NT2/D1 (cell line): ENCODE data around the gene ACBD3.

Experiments used
- DNase-seq: peaks from one replicate; pipeline ENCODE4 v3.0.0-alpha.2; 2011; ENCODE audit warnings: low read depth, low spot score
- H3K27me3 ChIP-seq: 2 replicates; pipeline ENCODE4 v1.6.0; 2011; ENCODE audit warnings: mild to moderate bottlenecking; ENCODE audit not compliant: insufficient read length, insufficient read depth
- H3K36me3 ChIP-seq: 2 replicates; pipeline ENCODE4 v1.6.1; 2011; ENCODE audit warnings: mild to moderate bottlenecking, low read length, mixed read lengths; ENCODE audit not compliant: insufficient read depth, insufficient read length
- H3K4me1 ChIP-seq: 2 replicates; pipeline ENCODE4 v1.5.1; 2011; ENCODE audit not compliant: insufficient read depth, insufficient read length
- H3K4me3 ChIP-seq: 2 replicates; pipeline ENCODE4 v1.5.1; 2011; ENCODE audit warnings: low read depth; ENCODE audit not compliant: insufficient read length
- H3K9ac ChIP-seq: 2 replicates; pipeline ENCODE4 v1.6.0; 2011; ENCODE audit warnings: low read depth; ENCODE audit not compliant: insufficient read length
- H3K9me3 ChIP-seq: 2 replicates; pipeline ENCODE4 v1.5.1; 2011; ENCODE audit warnings: mild to moderate bottlenecking, low read length; ENCODE audit not compliant: insufficient read depth
- SUZ12 ChIP-seq: IDR thresholded peaks from 2 replicates; pipeline ENCODE4 v1.6.1; 2011; ENCODE audit not compliant: insufficient read length, insufficient read depth; ENCODE audit errors: extremely low read depth
- YY1 ChIP-seq: IDR thresholded peaks from 2 replicates; pipeline ENCODE4 v1.6.1; 2011; ENCODE audit not compliant: insufficient read length, insufficient read depth
- ZNF274 ChIP-seq: IDR thresholded peaks from 2 replicates; pipeline ENCODE4 v1.6.1; 2011; ENCODE audit warnings: mild to moderate bottlenecking, low read depth, low read length

ACBD3 gene

GRCh38 chr1:226149806-226150205 lies 36.7 kb downstream of the ACBD3 start:
- no peak overlapping the region for H3K4me3 ChIP-seq
- H3K9ac ChIP-seq: no peak overlapping the region
- no peaks in the 10 kb centered on the region for H3K27me3 ChIP-seq
- peaks cover 89% of the 10 kb centered on the region for H3K36me3 ChIP-seq
- no peak for DNase-seq
- no peaks in the 10 kb centered on the region for H3K4me1 ChIP-seq
- TF ChIP-seq YY1 (no peak), ZNF274 (no peak), SUZ12 (no peak)
- H3K9me3 ChIP-seq: no peaks in the 10 kb centered on the region

- TF ChIP-seq ZNF274 (no peak), SUZ12 (no peak), YY1 (no peak)
- Histone ChIP-seq H3K4me3 (no peak overlapping the region), H3K27me3 (no peaks in the 10 kb centered on the region), H3K9me3 (no peaks in the 10 kb centered on the region), H3K4me1 (no peaks in the 10 kb centered on the region), H3K36me3 (peaks cover 83% of the 10 kb centered on the region), H3K9ac (no peak overlapping the region)
- DNase-seq: no peak
Measured at GRCh38 chr1:226148121-226148648, 38.4 kb downstream of the ACBD3 start.

GRCh38 chr1:226144045-226144444 lies 42.5 kb downstream of the ACBD3 start:
- TF ChIP-seq ZNF274: no peak
- no peak for TF ChIP-seq YY1
- no peak for TF ChIP-seq SUZ12
- no peak overlapping the region for H3K9ac ChIP-seq
- peaks cover 49% of the 10 kb centered on the region for H3K36me3 ChIP-seq
- H3K27me3 ChIP-seq: no peaks in the 10 kb centered on the region
- no peak for DNase-seq
- no peaks in the 10 kb centered on the region for H3K4me1 ChIP-seq
- H3K4me3 ChIP-seq: no peak overlapping the region
- no peaks in the 10 kb centered on the region for H3K9me3 ChIP-seq

GRCh38 chr1:226135709-226136108 lies 50.8 kb downstream of the ACBD3 start:
- no peaks in the 10 kb centered on the region for H3K9me3 ChIP-seq
- H3K4me3 ChIP-seq: no peak overlapping the region
- DNase-seq: no peak
- no peak overlapping the region for H3K9ac ChIP-seq
- H3K4me1 ChIP-seq: peaks cover 4% of the 10 kb centered on the region
- TF ChIP-seq SUZ12 (no peak), YY1 (no peak), ZNF274 (no peak)
- H3K36me3 ChIP-seq: no peaks in the 10 kb centered on the region
- no peaks in the 10 kb centered on the region for H3K27me3 ChIP-seq

DNA sequence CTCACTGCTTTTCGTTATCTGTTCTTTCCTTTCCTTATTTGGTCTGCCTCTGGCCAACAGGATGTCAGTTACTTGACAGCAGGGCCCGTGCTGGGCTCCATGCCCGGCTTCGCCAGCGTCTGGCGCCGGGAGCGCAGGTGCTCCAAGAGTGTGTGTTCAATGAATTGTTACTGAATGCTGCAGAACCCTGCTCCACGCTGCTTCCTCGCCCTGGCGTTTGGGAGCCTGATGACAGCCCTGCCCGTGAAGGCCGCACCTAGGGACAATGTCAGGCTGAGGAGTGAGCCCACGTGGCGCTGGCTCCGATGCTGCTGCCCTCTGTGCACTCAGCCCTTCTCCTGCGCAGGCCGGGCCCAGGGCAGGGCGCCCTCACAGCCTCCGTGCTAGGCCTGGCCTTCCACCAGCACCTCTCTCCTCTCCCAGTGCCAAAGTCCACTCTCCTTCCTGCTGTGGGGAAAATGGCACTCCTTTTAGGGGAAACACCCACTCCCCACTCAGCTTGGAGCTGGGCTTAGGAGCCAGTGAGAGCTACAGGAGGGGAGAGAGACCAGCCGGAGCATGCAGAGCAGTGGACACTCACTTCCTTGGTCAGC lies 51.4 kb downstream of the ACBD3 start:
- no peaks in the 10 kb centered on the region for H3K9me3 ChIP-seq
- no peak for TF ChIP-seq SUZ12
- no peak for TF ChIP-seq ZNF274
- TF ChIP-seq YY1: no peak
- no peak overlapping the region for H3K9ac ChIP-seq
- H3K36me3 ChIP-seq: no peaks in the 10 kb centered on the region
- no peaks in the 10 kb centered on the region for H3K27me3 ChIP-seq
- DNase-seq: no peak
- H3K4me1 ChIP-seq: peaks cover 4% of the 10 kb centered on the region
- H3K4me3 ChIP-seq: no peak overlapping the region

GRCh38 chr1:226134170-226135058 lies 52.1 kb downstream of the ACBD3 start:
- Histone ChIP-seq H3K4me3 (no peak overlapping the region), H3K4me1 (peaks cover 4% of the 10 kb centered on the region), H3K9ac (no peak overlapping the region), H3K36me3 (no peaks in the 10 kb centered on the region), H3K27me3 (no peaks in the 10 kb centered on the region), H3K9me3 (no peaks in the 10 kb centered on the region)
- TF ChIP-seq ZNF274 (no peak), SUZ12 (no peak), YY1 (no peak)
- no peak for DNase-seq

DNA sequence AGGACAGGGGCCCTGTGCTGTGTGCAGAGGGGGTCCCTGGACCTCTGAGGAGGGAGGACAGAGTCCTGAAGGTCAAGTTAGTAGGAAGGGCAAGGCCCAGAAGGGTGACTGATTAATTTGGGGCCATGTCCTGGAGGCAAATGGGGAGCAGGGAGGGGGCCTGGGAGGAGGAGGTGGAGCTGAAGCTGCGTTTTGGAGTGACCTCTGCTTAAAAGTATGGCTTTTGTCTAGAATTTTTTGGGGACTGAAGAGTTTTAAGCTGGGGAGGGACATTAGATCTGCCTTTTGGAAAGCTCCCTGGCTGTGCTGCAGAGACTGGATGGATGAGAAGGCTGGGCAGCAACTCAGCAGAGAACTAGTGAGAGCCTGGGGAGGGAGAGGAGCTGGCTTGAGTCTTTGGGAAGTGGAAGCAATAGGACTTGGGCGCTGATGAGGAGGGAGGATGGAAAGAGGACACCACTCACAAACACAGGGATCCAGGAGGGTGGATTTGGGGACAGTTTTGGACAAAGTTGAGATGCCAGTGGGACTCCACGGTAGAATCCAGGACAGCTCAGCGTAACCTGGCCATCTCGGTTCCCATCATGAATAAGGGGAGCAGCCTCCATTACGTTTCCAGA lies 52.9 kb downstream of the ACBD3 start:
- Histone ChIP-seq H3K4me1 (peaks cover 4% of the 10 kb centered on the region), H3K27me3 (no peaks in the 10 kb centered on the region)
- TF ChIP-seq SUZ12 (no peak), YY1 (no peak), ZNF274 (no peak)

More for the DNA sequence above, 52.9 kb downstream of the ACBD3 start:
- no peaks in the 10 kb centered on the region for H3K36me3 ChIP-seq
- no peak overlapping the region for H3K4me3 ChIP-seq
- no peak overlapping the region for H3K9ac ChIP-seq
- no peak for DNase-seq
- no peaks in the 10 kb centered on the region for H3K9me3 ChIP-seq
